Breast epithelium (tissue), 3 donors: Measurements from ENCODE around the gene SIK3.

ENCODE experiments used
- CTCF ChIP-seq, 3 donors: fragments of 450-650 bp; IDR thresholded peaks; one replicate each; pipeline ENCODE4 v1.5.1; 2016 to 2017; ENCODE audit warnings: antibody characterized with exemption in 3 of 3, mild to moderate bottlenecking in 3 of 3, moderate library complexity in 3 of 3
- POLR2A ChIP-seq: fragments of 450-650 bp; IDR thresholded peaks from one replicate; pipeline ENCODE4 v1.6.1; 2016; ENCODE audit warnings: antibody characterized with exemption, mild to moderate bottlenecking, moderate library complexity
- POLR2AphosphoS5 ChIP-seq, 3 donors: sonication (generic); formaldehyde crosslinking; IDR thresholded peaks; one replicate each; pipeline ENCODE4 v1.6.1; 2017; ENCODE audit warnings: antibody characterized with exemption in 3 of 3

DNA sequence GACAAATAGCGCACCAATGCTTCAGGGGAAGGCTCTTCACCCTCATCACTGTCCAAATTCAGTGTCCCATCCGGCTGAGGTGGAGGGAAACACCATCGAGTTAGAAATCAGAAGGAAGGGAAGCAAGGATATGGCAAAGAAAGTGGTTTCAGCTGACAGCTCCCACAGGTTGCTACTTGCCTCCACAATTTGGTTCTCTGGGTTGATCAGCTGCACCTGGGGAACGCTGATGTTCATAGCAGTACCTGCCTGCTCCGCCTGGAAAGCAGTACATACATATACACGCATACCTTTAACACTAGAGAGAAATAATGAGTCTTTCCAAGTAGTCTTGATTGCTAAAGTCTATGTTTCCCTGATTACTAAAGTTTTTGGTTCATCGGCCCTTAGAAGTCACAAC, 223.0 kb downstream of the SIK3 start:
- TF ChIP-seq POLR2AphosphoS5 (IDR thresholded peaks at IDR 0.05) (no peak), POLR2A (no peak), CTCF (IDR thresholded peaks at IDR 0.05) (no peak)
